HG03565 (cell line): Measurements from ENCODE around the gene ZNF780A.
"Not testable (repeated sequence)": the region's sequence is repeated elsewhere in the genome, so short reads cannot be mapped to it uniquely, and the experiment has no call there.

Experiments used
- ATAC-seq: cut with Tn5 transposase; IDR thresholded peaks from one replicate; pipeline ENCODE4 v1.9.1; 2021; ENCODE audit warnings: mild to moderate bottlenecking, moderate library complexity; ENCODE audit not compliant: unreplicated experiment

The ZNF780A gene

GRCh38 chr19:40090241-40091204 lies at the start of gene ZNF780A:
ZNF780A (minus strand) TSS chr19:40090943; CDS start chr19:40084753, 6,190 bp downstream.
- ATAC-seq, result no peak

DNA sequence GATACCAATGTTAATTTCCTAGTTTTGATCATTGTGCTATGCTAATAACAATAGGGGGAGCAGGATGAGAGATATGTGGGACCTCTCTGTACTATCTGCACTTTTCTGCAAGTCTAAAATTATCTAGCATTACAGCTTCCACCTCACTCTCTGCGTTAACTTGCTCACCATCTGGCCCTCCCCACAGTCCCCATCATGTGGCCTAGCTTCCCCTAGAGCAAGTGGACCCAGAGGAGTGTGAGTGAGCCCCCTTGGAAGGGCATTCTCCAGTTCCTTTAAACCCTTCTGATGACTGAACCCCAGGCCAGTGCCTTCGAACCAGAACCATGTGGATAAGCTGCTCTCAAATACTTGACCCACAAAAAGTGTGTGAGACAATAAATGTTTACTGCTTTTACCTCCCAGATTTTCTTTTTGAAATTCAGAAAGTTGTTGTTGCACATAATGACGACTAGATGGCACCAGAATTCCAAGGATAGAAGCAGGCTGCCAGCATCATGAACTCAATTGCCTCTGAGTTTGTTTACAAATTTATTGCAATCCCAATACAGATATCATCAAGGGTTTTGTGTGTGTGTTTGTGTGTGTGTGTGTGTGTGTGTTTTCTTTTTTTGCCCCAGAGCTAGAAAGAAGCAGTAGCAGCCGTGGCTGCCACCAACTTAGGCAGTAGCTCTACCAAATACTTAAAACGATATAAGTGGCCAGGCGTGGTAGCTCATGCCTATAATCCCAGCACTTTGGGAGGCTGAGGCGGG lies 49.0 kb upstream of the ZNF780A start:
- no peak for ATAC-seq

DNA sequence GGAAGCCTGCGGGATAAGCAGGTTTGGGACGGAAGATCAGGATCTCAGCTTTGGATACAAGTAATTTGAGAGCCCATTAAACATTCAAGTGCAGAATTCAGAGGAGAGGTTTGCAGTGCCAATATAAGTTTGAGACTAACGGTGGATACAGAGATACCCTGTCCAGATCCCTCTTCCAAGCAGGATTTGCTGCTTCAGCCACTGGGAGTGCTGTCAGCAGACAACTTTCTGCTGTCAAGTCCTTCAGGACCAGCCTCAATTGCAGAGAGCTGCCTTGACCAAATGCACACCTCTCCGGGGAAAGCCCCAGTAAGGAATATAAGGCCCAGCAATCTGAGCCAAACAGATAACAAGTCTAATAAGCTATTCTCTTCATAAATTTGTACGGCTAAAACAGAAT lies 46.1 kb upstream of the ZNF780A start:
- no peak for ATAC-seq

DNA sequence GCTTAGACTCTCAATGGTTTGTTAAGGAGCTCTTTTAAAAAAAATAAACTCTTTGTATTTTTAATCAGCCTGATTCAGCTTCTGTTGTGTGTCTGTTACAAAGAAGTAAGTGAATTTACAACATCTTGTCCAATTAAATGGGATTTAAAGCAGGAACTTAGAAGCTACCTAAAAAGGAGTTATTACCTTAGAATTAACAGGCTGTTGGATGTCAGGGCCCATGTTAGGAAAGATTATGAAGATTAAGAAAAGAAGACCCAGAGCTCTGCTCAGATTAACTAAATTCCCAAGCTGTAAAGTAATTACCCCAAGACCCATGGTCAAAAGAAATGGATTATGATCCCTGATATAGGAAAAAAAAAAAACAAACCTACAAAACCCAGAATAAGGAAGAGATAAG lies 44.1 kb upstream of the ZNF780A start:
- no peak for ATAC-seq

DNA sequence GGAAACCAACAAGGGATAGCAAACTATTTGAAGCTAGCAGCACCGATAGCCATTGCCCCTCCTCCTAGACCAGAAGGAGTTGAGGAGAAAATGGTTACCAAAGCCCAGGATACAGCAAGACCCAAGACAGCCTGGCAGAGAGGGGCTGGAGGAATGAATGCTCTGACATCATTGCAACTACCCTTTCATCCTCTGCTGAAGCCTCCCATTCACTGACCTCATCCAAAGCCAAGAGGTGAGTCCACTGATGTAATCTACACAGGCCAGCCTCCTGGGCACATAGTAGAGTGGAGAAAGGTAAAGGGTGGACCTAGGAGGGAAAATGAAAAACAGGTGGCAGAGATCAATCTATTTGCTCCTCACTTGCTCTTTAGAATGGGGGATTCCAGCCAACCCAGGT lies 42.7 kb upstream of the ZNF780A start:
- ATAC-seq, result no peak

- ATAC-seq, result no peak
Observed at GRCh38 chr19:40130013-40130412, 39.3 kb upstream of the ZNF780A start.

DNA sequence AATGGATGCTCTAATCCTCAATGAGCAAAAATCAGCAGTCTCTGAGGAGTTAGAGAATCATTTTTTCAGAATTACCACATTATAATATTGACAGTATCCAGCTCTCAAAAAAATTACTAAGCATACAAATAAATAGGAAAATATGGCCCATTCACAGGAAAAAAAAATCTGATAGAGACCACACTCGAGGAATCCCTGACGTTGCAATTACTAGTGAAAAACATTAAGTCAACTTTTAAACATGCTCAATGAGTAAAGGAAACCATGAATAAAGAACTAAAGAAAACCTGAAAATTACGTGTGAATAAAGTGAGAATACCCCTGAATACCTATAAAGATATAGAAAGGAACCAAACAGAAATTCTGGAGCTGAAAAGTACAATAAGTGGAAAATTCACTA lies 38.7 kb upstream of the ZNF780A start:
- no peak for ATAC-seq

- no peak for ATAC-seq
Observed at GRCh38 chr19:40128991-40129390, 38.2 kb upstream of the ZNF780A start.

GRCh38 chr19:40119380-40119779 lies 28.6 kb upstream of the ZNF780A start:
- ATAC-seq, result no peak

DNA sequence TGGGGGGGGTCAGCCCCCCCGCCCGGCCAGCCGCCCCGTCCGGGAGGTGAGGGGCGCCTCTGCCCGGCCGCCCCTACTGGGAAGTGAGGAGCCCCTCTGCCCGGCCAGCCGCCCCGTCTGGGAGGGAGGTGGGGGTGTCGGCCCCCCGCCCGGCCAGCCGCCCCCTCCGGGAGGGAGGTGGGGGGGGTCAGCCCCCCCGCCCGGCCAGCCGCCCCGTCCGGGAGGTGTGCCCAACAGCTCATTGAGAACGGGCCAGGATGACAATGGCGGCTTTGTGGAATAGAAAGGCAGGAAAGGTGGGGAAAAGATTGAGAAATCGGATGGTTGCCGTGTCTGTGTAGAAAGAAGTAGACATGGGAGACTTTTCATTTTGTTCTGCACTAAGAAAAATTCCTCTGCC lies 27.9 kb upstream of the ZNF780A start:
- ATAC-seq, result not testable (repeated sequence)

- ATAC-seq, result no peak
Observed at GRCh38 chr19:40116075-40116474, 25.3 kb upstream of the ZNF780A start.

- not testable (repeated sequence) for ATAC-seq
Observed at GRCh38 chr19:40114119-40114518, 23.4 kb upstream of the ZNF780A start.

DNA sequence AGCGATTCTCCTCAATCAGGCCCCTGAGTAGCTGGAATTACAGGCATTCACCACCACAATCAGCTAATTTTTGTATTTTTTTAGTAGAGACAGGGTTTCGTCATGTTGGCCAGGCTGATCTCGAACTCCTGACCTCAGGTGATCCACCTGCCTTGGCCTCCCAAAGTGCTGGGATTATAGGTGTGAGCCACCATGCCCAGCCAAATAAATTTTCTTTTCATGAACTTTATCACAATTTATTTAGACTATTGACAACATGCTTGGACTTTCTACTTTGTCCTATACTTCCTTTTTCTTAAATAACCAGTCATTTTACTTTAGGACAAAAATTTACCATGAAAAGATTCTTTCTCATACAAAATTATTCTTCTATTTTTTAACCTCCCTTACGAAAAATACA lies 21.5 kb upstream of the ZNF780A start:
- not testable (repeated sequence) for ATAC-seq

DNA sequence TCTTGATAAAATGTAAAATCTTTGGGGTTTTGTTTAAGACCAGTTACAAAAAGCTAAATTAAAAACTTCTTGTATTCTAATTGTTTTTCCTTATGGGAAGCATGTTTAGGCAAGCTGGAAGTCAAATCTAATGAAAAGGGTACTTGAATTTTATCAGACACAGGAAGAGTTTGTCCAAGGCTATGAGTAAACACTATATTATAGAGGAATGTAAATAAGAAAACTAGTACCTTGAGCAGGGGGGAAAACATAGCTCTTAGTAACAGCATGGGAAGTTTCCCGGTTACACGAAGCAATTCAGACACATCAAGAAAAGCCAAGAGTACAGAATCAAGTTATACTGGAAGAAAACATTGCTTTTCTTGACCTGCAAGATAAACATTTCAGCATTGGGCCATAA lies 19.8 kb upstream of the ZNF780A start:
- no peak for ATAC-seq

GRCh38 chr19:40104754-40105153 lies 14.0 kb upstream of the ZNF780A start:
- no peak for ATAC-seq

DNA sequence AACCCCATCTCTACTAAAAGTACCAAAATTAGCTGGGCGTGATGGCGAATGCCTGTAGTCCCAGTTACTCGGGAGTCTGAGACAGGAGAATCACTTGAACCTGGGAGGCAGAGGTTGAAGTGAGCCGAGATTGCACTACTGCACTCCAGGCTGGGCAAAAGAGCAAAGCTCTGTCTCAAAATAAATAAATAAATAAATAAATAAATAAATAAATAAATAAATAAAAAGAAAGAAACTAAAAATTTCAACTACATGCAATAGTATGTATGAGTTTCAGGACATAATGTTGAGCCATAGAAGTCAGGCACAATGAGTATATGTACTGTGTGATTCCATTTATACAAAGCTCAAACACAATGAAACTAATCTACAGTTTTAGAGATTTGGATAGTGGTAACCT lies 12.9 kb upstream of the ZNF780A start:
- ATAC-seq, result no peak

GRCh38 chr19:40101813-40102212 lies 11.1 kb upstream of the ZNF780A start:
- ATAC-seq, result no peak

GRCh38 chr19:40093416-40093815 lies 2.7 kb upstream of the ZNF780A start:
- ATAC-seq, result no peak

DNA sequence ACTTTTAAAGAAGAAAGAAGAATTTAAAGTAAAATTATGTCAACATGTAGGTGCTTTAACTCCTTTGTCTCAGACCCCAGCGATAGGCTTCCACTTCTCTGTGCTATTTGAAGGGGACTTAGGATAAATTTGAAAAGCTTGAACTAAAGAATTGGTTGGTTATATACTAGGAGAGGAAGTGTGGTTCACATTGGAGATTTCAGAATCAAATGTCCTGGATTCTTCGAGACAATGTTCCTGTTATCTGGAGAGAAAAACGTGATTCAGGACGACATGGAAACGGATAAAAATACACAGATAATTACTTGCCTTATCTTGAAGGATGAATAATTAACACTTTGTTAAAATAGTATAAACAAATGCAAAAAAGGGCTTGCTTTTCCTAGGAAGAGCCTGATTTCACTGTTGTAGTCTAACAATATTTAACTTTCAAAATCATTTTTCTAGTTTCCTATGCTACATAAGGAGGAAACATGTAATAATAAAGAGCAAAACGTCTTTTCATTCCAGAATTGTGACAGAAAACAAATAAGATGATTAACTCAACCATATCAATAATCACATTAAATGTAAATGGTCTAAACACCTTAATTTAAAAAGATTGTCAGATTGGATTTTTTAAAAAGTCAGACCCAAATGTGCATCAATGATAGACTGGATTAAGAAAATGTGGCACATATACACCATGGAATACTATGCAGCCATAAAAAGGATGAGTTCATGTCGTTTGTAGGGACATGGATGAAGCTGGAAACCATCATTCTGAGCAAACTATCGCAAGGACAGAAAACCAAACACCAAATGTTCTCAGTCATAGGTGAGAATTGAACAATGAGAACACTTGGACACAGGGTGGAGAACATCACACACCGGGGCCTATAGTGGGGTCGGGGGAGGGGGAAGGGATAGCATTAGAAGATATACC lies 724 bp upstream of the ZNF780A start:
- no peak for ATAC-seq

DNA sequence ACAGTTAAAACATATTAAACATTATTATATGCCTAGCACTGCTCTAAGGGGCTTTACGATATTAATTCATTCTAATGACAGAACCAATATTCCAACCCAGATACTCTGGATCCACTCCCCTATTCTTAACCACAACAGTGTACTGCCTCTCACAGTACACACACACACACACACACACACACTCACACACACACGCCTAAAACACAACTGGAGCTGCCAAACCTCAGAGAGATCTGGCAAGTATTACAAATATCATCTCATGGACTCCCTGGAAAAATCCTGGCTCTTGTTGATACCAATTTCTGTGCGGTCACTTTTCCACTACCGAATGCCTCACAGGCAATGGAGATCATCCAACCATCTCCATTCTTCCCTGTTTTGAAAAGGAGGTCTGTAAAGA lies 1.3 kb downstream of the ZNF780A start:
- no peak for ATAC-seq
